IMR-90 (cell line): ENCODE data around the gene LAMA5. TPM values are rescaled to one million over a fixed set of nuclear protein-coding genes. Genes with fewer than 3 reads are reported as not detected.

Experiments used
- RFX5 ChIP-seq: IDR thresholded peaks from 2 replicates; pipeline ENCODE4 v1.8.0; 2012; ENCODE audit warnings: low read depth, mild to moderate bottlenecking, low read length, moderate library complexity
- USF2 ChIP-seq: fragments of 150-350 bp; IDR thresholded peaks from 2 replicates; pipeline ENCODE4 v1.6.1; 2017; ENCODE audit warnings: mild to moderate bottlenecking, antibody characterized with exemption, low read length, low read depth
- polyA plus RNA-seq, 3 experiments: library from polyadenylated mRNA; depleted of rRNA; stranded (reverse); fragments of >200 nt; gene quantifications; 2 replicates each; pipeline ENCODE4 v1.2.3, GENCODE V29; 2012; ENCODE audit warnings: low replicate concordance in 1 of 3
- total RNA-seq: library from RNA; depleted of rRNA; stranded (reverse); fragments of >200 nt; gene quantifications from 2 replicates; pipeline ENCODE4 v1.2.3, GENCODE V29; 2012

Gene LAMA5
- total and polyA plus RNA-seq, 2 of the 4 experiments (the other 2 are of a cell fraction): 0.90 to 7.3 TPM

- TF ChIP-seq USF2: no peak
- TF ChIP-seq RFX5: no peak
Measured at GRCh38 chr20:62363920-62364851, 2.9 kb downstream of the LAMA5 start (continued).
